Retinal pigment epithelial cell (primary cell): ENCODE results near the gene ADGRL3.
A peak's percentile ranks its signal among the peaks of the same experiment; 100 is the strongest.

Experiments
- DNase-seq: peaks from one replicate; pipeline ENCODE4 v3.0.0-alpha.2; 2010; ENCODE audit warnings: low read depth
- H3K4me3 ChIP-seq: 2 replicates; pipeline ENCODE4 v1.5.1; 2011; ENCODE audit warnings: mild to moderate bottlenecking, low read length, control low read depth, moderate library complexity
- CTCF ChIP-seq: conservative IDR thresholded peaks from 2 replicates; pipeline ENCODE4 v1.5.1; 2011; ENCODE audit warnings: low read depth, low read length, control low read depth, inconsistent platforms

The ADGRL3 gene

GRCh38 chr4:62080431-62080830, 880.3 kb downstream of the ADGRL3 start:
- DNase-seq: no peak
- H3K4me3 ChIP-seq: no peak overlapping the region
- TF ChIP-seq CTCF: no peak

- DNase-seq: peak; percentile 90
- TF ChIP-seq CTCF: no peak
- no peak overlapping the region for H3K4me3 ChIP-seq
Measured at GRCh38 chr4:62087706-62088105, 887.6 kb downstream of the ADGRL3 start.

- H3K4me3 ChIP-seq: no peak overlapping the region
- TF ChIP-seq CTCF: no peak
- no peak for DNase-seq
Measured at GRCh38 chr4:62093735-62094134, 893.6 kb downstream of the ADGRL3 start.

- no peak for TF ChIP-seq CTCF
- H3K4me3 ChIP-seq: no peak overlapping the region
- no peak for DNase-seq
Measured at GRCh38 chr4:62096881-62097280, 896.8 kb downstream of the ADGRL3 start.

GRCh38 chr4:62115216-62115615, 915.1 kb downstream of the ADGRL3 start:
- no peak for TF ChIP-seq CTCF
- no peak for DNase-seq
- H3K4me3 ChIP-seq: no peak overlapping the region

GRCh38 chr4:62117886-62118285, 917.8 kb downstream of the ADGRL3 start:
- H3K4me3 ChIP-seq: no peak overlapping the region
- TF ChIP-seq CTCF: no peak
- DNase-seq: no peak

- H3K4me3 ChIP-seq: no peak overlapping the region
- DNase-seq: peak; percentile 84
- TF ChIP-seq CTCF: no peak
Measured at GRCh38 chr4:62118558-62118957, 918.4 kb downstream of the ADGRL3 start.
